ENCODE results near the gene WDR75. TPM values are rescaled to one million over a fixed set of nuclear protein-coding genes. Genes with fewer than 3 reads are reported as not detected.
A peak's percentile ranks its signal among the peaks of the same experiment; 100 is the strongest.

Gene WDR75
- total and polyA plus RNA-seq, 9 of the 15 experiments (the other 6 are each of a cell fraction or from before 2014, with no cell fraction given), result 50.9 to 111 (median 76.4) TPM

- TF ChIP-seq FIP1L1 (IDR thresholded peaks at IDR 0.05; ENCODE audit: low read depth, low read length, poor library complexity, severe bottlenecking) (no peak), IRF9 (tag; IDR thresholded peaks at IDR 0.05) (no peak), NR2F6 (CRISPR knock-in tag; IDR thresholded peaks at IDR 0.05) (no peak), SREBF2 (CRISPR knock-in tag; IDR thresholded peaks at IDR 0.05) (no peak), NFIC (IDR thresholded peaks at IDR 0.05) (peak; percentile 40), MYC (IDR thresholded peaks at IDR 0.05; ENCODE audit: low read depth, low read length) (no peak), MYC (CRISPR knock-in tag; IDR thresholded peaks at IDR 0.05; ENCODE audit: borderline replicate concordance, low read depth) (no peak), CBFA2T2 (conservative IDR thresholded peaks at IDR 0.05) (peak; percentile 70), DEAF1 (CRISPR knock-in tag; IDR thresholded peaks at IDR 0.05) (no peak), ZNF764 (CRISPR knock-in tag; IDR thresholded peaks at IDR 0.05; ENCODE audit: low read depth) (no peak), ARID1B (IDR thresholded peaks at IDR 0.05) (peak; percentile 76), MTF1 (CRISPR knock-in tag; IDR thresholded peaks at IDR 0.05; ENCODE audit: borderline replicate concordance) (no peak), NCOR1 (IDR thresholded peaks at IDR 0.05) (peak; percentile 65), ZNF239 (CRISPR knock-in tag; IDR thresholded peaks at IDR 0.05) (no peak), EP300 (IDR thresholded peaks at IDR 0.05; ENCODE audit: low read length) (peak; percentile 30; the same call in 1 of the 2 replicates), PML (IDR thresholded peaks at IDR 0.05; ENCODE audit: low read length) (peak; percentile 63), MEIS2 (IDR thresholded peaks at IDR 0.05; ENCODE audit: partially characterized antibody) (no peak), ESRRB (CRISPR knock-in tag; IDR thresholded peaks at IDR 0.05; ENCODE audit: borderline replicate concordance) (no peak), TEAD4 (IDR thresholded peaks at IDR 0.05; ENCODE audit: low read length) (peak; percentile 86), TEAD4 (CRISPR knock-in tag; IDR thresholded peaks at IDR 0.05; ENCODE audit: borderline replicate concordance) (no peak), ETS2 (tag; IDR thresholded peaks at IDR 0.05; ENCODE audit: borderline replicate concordance, poor library complexity, severe bottlenecking) (no peak), XRCC3 (IDR thresholded peaks at IDR 0.05) (no peak)
- TF ChIP-seq, protein P1, sequence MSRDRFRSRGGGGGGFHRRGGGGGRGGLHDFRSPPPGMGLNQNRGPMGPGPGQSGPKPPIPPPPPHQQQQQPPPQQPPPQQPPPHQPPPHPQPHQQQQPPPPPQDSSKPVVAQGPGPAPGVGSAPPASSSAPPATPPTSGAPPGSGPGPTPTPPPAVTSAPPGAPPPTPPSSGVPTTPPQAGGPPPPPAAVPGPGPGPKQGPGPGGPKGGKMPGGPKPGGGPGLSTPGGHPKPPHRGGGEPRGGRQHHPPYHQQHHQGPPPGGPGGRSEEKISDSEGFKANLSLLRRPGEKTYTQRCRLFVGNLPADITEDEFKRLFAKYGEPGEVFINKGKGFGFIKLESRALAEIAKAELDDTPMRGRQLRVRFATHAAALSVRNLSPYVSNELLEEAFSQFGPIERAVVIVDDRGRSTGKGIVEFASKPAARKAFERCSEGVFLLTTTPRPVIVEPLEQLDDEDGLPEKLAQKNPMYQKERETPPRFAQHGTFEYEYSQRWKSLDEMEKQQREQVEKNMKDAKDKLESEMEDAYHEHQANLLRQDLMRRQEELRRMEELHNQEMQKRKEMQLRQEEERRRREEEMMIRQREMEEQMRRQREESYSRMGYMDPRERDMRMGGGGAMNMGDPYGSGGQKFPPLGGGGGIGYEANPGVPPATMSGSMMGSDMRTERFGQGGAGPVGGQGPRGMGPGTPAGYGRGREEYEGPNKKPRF (IDR thresholded peaks at IDR 0.05; ENCODE audit: low read depth, low read length), result no peak
- TF ChIP-seq, protein P2, sequence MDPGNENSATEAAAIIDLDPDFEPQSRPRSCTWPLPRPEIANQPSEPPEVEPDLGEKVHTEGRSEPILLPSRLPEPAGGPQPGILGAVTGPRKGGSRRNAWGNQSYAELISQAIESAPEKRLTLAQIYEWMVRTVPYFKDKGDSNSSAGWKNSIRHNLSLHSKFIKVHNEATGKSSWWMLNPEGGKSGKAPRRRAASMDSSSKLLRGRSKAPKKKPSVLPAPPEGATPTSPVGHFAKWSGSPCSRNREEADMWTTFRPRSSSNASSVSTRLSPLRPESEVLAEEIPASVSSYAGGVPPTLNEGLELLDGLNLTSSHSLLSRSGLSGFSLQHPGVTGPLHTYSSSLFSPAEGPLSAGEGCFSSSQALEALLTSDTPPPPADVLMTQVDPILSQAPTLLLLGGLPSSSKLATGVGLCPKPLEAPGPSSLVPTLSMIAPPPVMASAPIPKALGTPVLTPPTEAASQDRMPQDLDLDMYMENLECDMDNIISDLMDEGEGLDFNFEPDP (CRISPR knock-in tag; IDR thresholded peaks at IDR 0.05), result no peak
Observed at GRCh38 chr2:189521699-189522434, 80.6 kb downstream of the WDR75 start (continued).
